ENCODE results near the gene DIPK1B.

- TF ChIP-seq CTCF (IDR thresholded peaks at IDR 0.05) = no peak
- no peak for TF ChIP-seq POLR2A (IDR thresholded peaks at IDR 0.05)
These were observed 52.7 kb downstream of the DIPK1B start for GRCh38 chr9:136765041-136765440.
